GM10847 (cell line): ENCODE data around the gene KCNMA1.

Experiments used
- POLR2A ChIP-seq: IDR thresholded peaks from 2 replicates; pipeline ENCODE4 v1.6.1; 2011; ENCODE audit not compliant: insufficient read length; ENCODE audit errors: extremely low read depth

The KCNMA1 gene

DNA sequence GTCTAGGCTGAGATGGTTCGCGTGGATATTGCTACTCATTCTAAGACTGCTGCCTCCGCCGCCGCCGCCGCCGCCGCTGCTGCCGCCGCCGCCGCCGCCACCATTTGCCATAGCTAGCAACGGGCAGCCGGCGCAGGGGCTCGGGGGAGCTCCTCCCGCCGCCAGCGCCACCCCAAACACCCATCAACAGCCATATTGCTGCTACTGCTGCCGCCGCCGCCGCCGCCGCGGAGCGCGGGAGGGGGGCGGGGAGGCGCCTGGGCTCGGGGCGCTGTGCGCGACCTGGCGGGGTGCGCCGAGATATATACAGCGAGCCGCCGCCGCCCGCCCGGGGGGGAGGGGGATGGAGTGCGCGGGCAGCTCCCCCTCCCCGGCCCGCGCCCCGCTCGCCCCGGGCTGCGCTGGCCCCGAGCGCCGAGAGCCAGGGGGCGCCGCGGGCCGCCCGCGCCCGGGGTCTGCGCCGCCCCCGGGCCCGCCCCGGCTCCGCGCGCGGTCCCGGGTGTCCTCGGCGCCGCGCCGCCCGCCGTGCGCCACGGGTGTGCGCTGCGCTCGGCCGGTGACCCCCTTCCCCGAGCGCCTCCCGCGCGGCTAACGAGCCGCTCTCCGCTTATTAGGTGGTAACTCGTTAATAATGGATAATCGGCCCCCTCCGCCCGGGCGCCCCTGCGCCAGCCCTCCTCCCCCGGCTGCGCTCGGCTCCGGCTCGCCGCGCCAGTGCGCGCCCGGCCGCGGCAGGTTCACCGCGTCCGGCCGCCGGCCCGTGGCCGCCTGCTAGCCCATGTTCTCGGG lies at the start of gene KCNMA1:
TSS of gene KCNMA1 (minus strand) at position 277 of the 789 bp plus-strand sequence.
- TF ChIP-seq POLR2A = no peak

DNA sequence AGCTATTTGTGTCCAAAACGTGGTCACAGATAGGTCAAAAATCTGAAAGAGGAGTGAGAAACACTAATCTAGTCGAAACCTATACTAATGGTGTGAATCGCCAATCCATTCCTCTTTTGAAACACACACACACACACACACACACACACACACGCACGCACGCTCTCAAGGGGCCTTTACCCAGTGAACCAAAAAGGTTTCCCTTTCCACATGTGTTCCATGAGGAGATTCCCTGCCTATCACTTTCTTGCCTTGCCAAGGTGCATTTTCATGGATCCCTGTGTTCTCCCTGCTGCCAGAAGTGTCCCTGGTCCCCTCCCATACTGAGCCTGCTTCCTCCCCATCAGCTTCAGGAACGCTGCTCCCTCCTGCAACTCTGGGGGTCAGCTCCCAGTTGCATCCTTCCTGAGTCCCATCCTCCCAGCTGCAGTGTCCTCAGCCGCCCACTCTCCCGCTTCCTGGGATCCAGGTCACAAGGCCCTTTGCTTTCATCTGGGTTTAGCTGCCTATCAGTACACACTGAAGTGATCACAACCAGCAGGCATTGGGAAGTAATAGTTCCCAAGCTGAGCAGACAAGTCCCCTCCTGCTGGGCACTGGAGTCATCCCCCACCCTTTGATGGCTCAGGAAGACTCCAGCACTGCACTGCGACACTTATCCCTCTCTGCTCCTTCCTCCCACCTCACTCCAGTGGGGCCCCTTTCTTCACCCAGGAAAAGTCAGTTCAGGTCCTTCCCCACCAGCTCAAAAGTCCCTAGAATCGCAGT lies 49.2 kb upstream of the KCNMA1 start:
- TF ChIP-seq POLR2A = no peak

DNA sequence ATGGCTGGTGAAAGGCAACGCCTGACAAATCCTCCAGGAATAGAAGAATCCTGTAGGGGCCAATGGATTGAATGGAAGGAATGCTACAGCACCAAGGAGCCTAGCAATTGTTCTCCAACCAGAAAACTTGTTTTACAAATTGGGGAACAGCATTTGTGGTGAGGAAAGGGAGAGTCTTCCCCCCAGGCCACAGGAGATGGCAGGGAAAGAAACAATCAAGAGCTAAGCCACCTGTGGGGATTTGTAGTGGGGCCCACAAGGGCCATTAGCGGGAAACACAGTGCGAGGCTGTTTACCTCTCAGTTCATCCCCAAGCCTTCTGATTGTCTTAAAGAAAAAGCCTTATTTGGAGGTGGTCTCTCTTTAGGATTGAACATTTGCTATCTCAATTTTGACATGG lies 48.5 kb upstream of the KCNMA1 start:
- TF ChIP-seq POLR2A = no peak

DNA sequence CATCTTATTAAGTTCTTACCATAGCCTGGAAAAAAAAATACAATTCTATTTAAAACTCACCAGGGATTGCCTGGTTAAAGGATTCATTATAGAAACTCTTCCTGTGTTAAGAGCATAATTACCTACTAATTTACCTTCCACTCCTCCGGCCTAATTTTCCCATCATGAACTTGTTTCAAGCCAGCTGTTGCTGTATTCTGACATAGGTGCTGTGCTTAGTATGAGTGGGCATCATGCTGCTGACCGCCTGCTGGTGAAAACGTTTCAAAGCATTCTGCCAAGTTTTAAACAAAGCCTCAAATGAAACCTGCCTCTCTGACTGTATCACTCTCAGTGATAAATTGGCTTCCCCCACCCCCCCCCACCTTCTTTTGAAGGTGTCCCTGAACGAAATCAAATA lies 47.8 kb upstream of the KCNMA1 start:
- no peak for TF ChIP-seq POLR2A

DNA sequence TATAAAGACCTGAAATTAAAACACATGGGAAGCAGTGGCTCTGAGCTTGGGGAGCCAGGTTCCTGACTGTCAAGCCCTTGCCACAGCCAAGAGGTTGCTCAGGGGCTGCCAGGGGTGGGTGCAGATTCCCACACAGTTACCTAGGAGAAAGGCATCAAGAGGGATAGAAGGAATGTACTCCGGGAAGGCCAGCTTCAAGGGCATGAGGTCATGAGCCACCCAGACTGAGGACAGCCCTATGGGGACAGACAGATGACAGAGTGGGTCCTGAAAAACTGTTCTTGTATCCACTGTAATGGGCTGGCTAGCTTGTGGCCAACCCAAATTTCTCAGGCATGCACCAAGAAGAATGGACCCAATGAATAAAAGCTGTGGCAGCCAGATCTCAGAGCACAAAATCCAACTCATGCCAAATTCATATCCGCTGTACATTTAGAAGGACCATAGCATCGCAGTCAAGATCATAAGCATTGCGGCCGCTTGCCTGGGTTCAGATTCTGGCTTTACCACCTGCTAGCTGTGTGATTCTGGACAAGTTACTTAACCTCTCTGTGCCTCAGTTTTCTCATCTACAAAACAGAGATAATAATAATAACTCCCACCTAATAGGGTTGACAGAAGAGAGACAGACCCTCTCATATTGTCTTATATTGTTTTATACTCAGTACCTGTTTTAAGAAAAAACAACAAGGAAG lies 44.9 kb upstream of the KCNMA1 start:
- TF ChIP-seq POLR2A = no peak

DNA sequence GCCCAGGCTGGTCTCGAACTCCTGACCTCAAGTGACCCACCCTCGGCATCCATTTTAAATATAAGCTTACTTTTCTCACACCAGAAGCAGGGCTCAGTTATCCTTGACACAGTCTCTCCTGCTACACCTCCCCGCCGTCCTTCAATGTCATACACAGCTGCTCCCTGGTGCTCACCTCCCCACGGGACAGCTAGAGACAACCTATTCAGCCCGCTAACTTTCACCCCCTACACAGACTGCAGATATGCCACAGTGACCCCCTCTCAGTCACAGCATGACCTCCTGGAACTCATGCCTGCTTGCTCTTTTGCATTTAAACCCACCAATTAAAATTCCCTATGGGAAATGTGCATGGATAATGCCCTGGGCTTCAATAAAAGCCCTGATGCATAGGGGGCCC lies 44.2 kb upstream of the KCNMA1 start:
- no peak for TF ChIP-seq POLR2A

DNA sequence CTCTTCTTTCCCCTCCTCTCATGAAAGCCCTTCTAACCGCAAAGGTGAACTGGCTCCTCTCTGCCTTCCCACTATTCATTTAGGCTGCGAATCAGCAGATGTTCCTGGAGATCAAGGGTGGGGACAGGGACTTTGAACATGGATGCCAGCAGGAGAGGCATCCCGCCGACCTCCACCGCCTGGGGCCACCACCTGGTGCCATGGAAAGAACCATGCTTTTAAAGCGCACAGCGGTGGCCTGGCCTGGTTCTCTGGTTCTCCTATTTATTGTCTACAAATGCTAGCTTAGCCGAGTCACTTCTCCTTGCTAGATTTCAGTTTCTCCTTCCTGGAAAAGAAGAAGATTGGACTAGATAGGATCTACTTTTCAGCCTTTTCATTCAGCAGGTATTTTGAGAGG lies 43.2 kb upstream of the KCNMA1 start:
- TF ChIP-seq POLR2A = no peak

DNA sequence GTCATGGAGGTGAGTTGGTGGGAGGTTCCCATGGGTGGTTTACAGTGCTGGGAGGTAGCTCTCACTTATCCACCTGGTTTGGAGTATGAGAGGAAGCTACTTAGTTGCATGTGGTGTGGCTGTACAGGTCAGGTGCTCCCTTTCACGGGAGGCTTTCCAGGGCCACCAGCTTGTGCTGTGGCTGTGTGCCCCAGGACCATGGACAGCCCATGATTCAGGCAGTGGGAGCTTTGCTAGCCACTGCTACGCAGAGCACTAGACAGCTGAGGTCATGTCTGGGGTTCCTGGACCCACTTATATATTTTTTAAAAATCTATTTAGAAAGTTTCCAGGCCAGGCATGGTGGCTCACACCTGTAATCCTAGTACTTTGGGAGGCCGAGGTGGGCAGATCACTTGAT lies 42.5 kb upstream of the KCNMA1 start:
- no peak for TF ChIP-seq POLR2A

DNA sequence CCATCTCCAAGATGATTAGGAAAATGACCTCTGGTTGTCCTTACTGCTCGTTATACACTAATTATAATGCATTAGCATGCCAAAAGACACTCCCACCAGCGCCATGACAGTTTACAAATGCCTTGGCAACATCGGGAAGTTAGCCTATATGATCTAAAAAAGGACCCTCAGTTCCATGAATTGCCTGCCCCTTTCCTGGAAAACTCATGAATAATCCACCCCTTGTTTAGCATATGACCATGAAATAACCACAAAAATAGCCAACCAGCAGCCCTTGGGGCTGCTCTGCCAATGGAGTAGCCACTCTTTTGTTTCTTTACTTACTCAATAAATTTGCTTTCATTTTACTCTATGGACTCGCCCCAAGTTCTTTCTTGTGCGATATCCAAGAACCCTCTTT lies 41.6 kb upstream of the KCNMA1 start:
- TF ChIP-seq POLR2A = no peak

DNA sequence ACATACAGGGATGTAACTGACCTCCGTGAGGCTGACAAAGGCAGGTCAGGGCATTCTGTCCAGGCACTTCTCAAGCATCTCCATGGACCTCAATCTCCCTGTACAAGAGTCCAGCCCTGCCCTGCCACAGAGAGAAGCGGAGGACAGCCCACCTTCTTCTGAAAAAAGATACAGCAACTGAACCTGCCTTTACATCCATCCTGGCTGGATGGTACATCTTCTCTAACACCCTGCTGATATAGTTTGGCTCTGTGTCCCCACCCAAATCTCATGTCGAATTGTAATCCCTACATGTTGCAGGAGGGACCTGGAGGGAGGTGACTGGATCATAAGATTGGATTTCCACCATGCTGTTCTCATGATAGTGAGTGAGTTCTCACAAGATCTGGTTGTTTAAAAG lies 40.5 kb upstream of the KCNMA1 start:
- TF ChIP-seq POLR2A = no peak

DNA sequence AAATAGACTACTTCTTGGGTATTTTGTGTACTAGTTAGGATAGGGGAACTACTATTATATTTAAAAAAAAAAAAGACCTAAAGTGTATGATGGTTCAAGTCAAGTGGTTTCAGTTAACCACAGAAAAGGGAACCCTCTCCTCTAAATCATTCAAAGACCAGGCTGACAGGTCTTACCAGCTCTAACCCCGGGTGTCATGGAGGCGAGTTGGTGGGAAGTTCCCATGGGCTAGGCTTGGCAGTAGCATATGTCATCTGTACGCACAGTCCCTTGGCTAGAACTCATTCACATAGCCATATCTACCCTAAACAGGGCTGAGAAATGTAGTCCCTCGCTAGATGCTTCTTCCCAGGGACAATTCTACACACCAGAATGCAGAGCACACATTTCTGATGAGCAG lies 37.7 kb upstream of the KCNMA1 start:
- no peak for TF ChIP-seq POLR2A

DNA sequence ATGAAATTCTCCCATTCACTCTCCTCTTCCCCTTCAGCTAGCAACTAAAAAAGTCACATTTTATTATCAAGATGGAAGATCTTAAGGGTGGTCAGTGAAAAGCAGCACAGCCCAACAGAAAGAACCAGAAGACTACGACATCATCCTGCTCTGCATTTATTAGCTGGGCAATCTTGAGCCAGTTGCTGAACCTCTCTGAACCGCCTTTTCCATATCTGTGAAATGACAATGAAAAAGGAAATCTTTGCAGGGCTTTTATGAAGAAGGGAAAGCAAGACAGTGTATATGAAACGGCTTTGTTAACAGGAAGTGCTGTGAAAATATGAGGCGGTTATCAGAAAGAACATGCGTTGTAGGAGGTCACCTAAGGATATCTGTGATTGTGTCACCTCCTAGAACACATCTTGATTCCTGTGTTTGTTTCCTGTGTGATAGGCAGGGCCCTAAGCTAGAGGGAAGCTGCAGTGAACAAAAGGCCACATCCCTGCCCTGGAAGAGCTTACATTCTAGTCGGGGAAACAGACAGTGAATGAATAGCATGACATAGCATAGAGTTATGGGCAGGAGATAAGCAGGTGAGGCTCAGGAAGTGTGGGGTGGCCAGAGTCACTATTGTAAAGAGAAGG lies 36.0 kb upstream of the KCNMA1 start:
- TF ChIP-seq POLR2A = no peak

DNA sequence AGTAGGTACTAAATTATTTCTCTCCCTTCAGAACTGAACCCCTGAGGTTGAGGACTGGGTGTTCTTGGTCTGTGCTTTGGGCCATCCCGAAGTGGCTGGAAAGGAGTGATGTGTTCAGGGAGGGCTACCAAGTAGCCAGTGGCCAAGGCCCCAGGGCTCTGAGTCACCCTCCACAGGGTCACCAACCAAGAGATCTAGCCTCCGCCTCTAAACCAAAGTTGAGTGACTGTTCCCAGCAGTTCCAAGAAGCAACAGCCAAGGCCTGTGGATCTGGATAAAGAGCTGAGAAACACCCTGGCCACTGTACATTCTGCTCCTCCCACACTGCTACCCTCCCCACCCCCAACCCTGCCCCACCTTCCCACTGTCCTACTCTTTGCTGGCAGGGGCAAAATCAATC lies 35.5 kb upstream of the KCNMA1 start:
- TF ChIP-seq POLR2A = no peak

DNA sequence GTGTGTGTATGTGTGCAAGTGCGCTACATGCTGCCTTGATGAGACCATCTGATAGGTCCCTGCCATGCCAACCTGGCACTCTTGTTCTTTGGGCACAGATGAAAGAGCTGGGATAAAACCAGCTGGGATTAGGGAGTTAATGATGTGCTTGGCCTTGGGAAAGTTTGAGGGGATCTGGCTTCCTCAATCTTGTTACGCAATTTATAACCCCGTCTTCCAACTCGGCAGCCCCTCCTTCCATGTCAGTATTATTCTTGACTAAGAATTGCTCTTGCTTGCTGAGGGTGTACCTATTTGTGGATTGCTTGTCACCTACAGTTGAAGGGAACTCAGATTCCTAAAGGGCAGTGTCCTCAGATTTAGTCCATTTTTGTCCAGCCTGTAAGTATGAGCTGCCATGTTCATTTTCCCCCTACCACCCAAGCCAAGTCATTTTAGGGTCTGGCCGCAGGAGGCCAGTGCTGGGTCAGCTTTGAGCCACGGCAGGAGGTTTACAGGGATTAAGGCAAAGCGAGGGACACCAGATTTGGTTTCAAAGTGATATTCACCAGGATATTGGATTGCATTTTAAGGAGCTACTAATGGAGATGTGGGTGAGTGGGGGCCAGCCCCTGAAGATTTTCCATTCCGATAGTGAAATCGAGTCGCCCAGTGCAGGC lies 34.1 kb upstream of the KCNMA1 start:
- no peak for TF ChIP-seq POLR2A
